ENCODE measurements around the gene SLMAP. TPM values are rescaled to one million over a fixed set of nuclear protein-coding genes. Genes with fewer than 3 reads are reported as not detected.

The SLMAP gene
- total and polyA plus RNA-seq, 2 of the 13 experiments (the other 11 are each of a cell fraction or from before 2014, with no cell fraction given) = 24.0 to 48.3 TPM

DNA sequence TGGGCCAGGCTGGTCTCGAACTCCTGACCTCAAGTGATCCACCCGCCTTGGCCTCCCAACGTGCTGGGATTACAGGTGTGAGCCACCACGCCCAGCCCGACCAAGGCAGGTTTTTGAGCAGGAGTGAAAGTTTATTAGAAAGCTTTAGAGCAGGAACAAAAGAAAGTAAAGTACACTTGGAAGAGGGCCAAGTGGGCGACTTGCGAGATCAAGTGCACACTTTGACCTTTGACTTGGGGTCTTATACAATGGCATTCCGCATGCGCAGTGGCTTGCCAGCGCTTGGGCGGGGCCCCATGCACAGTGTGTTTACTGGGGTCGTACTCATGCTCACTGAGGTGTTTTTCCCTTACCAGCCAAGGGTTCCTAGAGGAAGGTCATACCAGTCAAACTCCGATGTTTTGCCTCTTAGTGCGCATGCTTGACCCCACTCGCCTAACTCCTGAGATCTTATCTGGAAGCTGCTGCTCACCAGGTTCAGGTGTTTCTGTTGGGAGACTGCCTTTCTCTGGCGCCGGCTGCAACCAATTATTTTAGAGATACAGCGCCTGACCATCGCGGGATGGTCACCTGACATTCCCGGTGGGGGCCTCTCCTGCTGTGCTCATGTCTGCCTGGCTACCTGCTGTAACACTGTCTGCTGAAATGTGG, 205.2 kb downstream of the SLMAP start (continued):
- TF ChIP-seq SPEN (CRISPR knock-in tag; IDR thresholded peaks at IDR 0.05; ENCODE audit: low read depth) = peak; percentile 39; the same call in 1 of the 2 replicates
- TF ChIP-seq ZNF205 (CRISPR knock-in tag; IDR thresholded peaks at IDR 0.05) = peak; percentile 65; the same call in 1 of the 2 replicates
- TF ChIP-seq SAFB2 (CRISPR knock-in tag; IDR thresholded peaks at IDR 0.05; ENCODE audit: borderline replicate concordance, low read depth) = no peak
- TF ChIP-seq TBX2 (CRISPR knock-in tag; IDR thresholded peaks at IDR 0.05; ENCODE audit: borderline replicate concordance) = peak; percentile 81; the same call in 1 of the 2 replicates
- TF ChIP-seq ZNF230 (CRISPR knock-in tag; IDR thresholded peaks at IDR 0.05) = peak; percentile 69; the same call in 1 of the 2 replicates
- no peak for TF ChIP-seq RNF2 (conservative IDR thresholded peaks at IDR 0.05; ENCODE audit: low read depth)
- TF ChIP-seq ZNF207 (IDR thresholded peaks at IDR 0.05; ENCODE audit: borderline replicate concordance) = no peak
- no peak for TF ChIP-seq DNMT3B (CRISPR knock-in tag; conservative IDR thresholded peaks at IDR 0.05)
- no peak for TF ChIP-seq ZNF564 (CRISPR knock-in tag; IDR thresholded peaks at IDR 0.05)
- TF ChIP-seq POLR2AphosphoS2 (IDR thresholded peaks at IDR 0.05; ENCODE audit: low read depth, low read length) = no peak
- no peak for TF ChIP-seq HOXD1 (CRISPR knock-in tag; IDR thresholded peaks at IDR 0.05)
- TF ChIP-seq PHF20 (CRISPR knock-in tag; IDR thresholded peaks at IDR 0.05) = peak; percentile 50; the same call in 1 of the 2 replicates
- peak; percentile 82 for TF ChIP-seq ZNF605 (CRISPR knock-in tag; IDR thresholded peaks at IDR 0.05)
- TF ChIP-seq MEIS1 (CRISPR knock-in tag; IDR thresholded peaks at IDR 0.05; ENCODE audit: borderline replicate concordance) = peak; percentile 87
- peak; percentile 94 for TF ChIP-seq RCOR2 (CRISPR knock-in tag; IDR thresholded peaks at IDR 0.05)
- peak; percentile 92; the same call in 1 of the 2 replicates for TF ChIP-seq FOXK1 (CRISPR knock-in tag; IDR thresholded peaks at IDR 0.05; ENCODE audit: borderline replicate concordance, low read depth)
- peak; percentile 85 for TF ChIP-seq ATF2 (CRISPR knock-in tag; IDR thresholded peaks at IDR 0.05)
- peak; percentile 55 for TF ChIP-seq ZNF629 (CRISPR knock-in tag; conservative IDR thresholded peaks at IDR 0.05)
- peak; percentile 100 for TF ChIP-seq BCL6 (CRISPR knock-in tag; IDR thresholded peaks at IDR 0.05)
- no peak for TF ChIP-seq FOSL1 (CRISPR knock-in tag; IDR thresholded peaks at IDR 0.05; ENCODE audit: borderline replicate concordance)
- TF ChIP-seq NFYB (CRISPR knock-in tag; IDR thresholded peaks at IDR 0.05) = peak; percentile 60
- TF ChIP-seq ZMYM4 (CRISPR knock-in tag; IDR thresholded peaks at IDR 0.05) = peak; percentile 85
- TF ChIP-seq, protein P1, sequence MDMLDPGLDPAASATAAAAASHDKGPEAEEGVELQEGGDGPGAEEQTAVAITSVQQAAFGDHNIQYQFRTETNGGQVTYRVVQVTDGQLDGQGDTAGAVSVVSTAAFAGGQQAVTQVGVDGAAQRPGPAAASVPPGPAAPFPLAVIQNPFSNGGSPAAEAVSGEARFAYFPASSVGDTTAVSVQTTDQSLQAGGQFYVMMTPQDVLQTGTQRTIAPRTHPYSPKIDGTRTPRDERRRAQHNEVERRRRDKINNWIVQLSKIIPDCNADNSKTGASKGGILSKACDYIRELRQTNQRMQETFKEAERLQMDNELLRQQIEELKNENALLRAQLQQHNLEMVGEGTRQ (IDR thresholded peaks at IDR 0.05; ENCODE audit: low read depth, low read length) = no peak; the same call in 1 of the 2 replicates
- TF ChIP-seq, protein P1 (CRISPR knock-in tag; IDR thresholded peaks at IDR 0.05; ENCODE audit: borderline replicate concordance) = peak; percentile 68; the same call in 1 of the 2 replicates
- no peak for TF ChIP-seq SMAD9 (CRISPR knock-in tag; IDR thresholded peaks at IDR 0.05)
- peak; percentile 82 for TF ChIP-seq ISL2 (CRISPR knock-in tag; IDR thresholded peaks at IDR 0.05)
- TF ChIP-seq, protein P2, sequence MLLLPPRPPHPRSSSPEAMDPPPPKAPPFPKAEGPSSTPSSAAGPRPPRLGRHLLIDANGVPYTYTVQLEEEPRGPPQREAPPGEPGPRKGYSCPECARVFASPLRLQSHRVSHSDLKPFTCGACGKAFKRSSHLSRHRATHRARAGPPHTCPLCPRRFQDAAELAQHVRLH (CRISPR knock-in tag; IDR thresholded peaks at IDR 0.05; ENCODE audit: borderline replicate concordance, low read depth) = peak; percentile 85
